A673 (cell line): ENCODE data around the gene KISS1. TPM values are rescaled to one million over a fixed set of nuclear protein-coding genes. Genes with fewer than 3 reads are reported as not detected.

Source experiments
- BruUV-seq: library from RNA; stranded (reverse); fragments of 400-500 nt; replicated peaks from 2 replicates; lab custom pipeline; 2021; lab: Mats Ljungman, UMichigan
- CTCF ChIA-PET: fragments of 300-600 bp; sonication (Branson Sonifier 250); formaldehyde crosslinking; loops from one replicate; lab custom pipeline; 2022; ENCODE audit warnings: antibody characterized with exemption; lab: Charles Lee
- POLR2A ChIA-PET: fragments of 300-600 bp; sonication (Branson Sonifier 250); formaldehyde crosslinking; loops from one replicate; lab custom pipeline; 2022; ENCODE audit warnings: antibody characterized with exemption; ENCODE audit not compliant: low non-redundant PET; lab: Charles Lee
- DNase-seq: peaks from one replicate; pipeline ENCODE4 v3.0.0-alpha.2; 2015; ENCODE audit warnings: low spot score
- H3K27ac ChIP-seq: fragments of 200-600 bp; sonication (generic); 2 replicates; pipeline ENCODE4 v1.5.1; 2016; ENCODE audit warnings: mixed run types, low read depth, mild to moderate bottlenecking, mixed read lengths, antibody characterized with exemption, low read length; ENCODE audit not compliant: poor library complexity, severe bottlenecking
- H3K27me3 ChIP-seq: fragments of 200-600 bp; sonication (generic); replicated peaks from 2 replicates; pipeline ENCODE4 v1.6.1; 2017; ENCODE audit warnings: mixed run types, low read depth, mild to moderate bottlenecking, mixed read lengths, antibody characterized with exemption, low read length; ENCODE audit not compliant: insufficient read depth, poor library complexity
- H3K36me3 ChIP-seq: fragments of 200-600 bp; sonication (generic); 2 replicates; pipeline ENCODE4 v1.6.1; 2016; ENCODE audit warnings: mixed run types, mild to moderate bottlenecking, mixed read lengths, antibody characterized with exemption, low read length; ENCODE audit not compliant: insufficient read depth, poor library complexity, severe bottlenecking
- H3K4me1 ChIP-seq: fragments of 200-600 bp; sonication (generic); 2 replicates; pipeline ENCODE4 v1.6.1; 2017; ENCODE audit warnings: mixed run types, mild to moderate bottlenecking, mixed read lengths, antibody characterized with exemption, low read length; ENCODE audit not compliant: insufficient read depth, poor library complexity, severe bottlenecking
- H3K4me3 ChIP-seq: fragments of 200-600 bp; sonication (generic); 2 replicates; pipeline ENCODE4 v1.5.1; 2016; ENCODE audit warnings: low read depth, mixed run types, mild to moderate bottlenecking, mixed read lengths, low read length; ENCODE audit not compliant: poor library complexity, severe bottlenecking
- H3K9me3 ChIP-seq: fragments of 200-600 bp; sonication (generic); 2 replicates; pipeline ENCODE4 v1.6.1; 2016; ENCODE audit warnings: mixed run types, low read depth, mild to moderate bottlenecking, mixed read lengths, antibody characterized with exemption, low read length; ENCODE audit not compliant: poor library complexity, severe bottlenecking
- EZH2 ChIP-seq: fragments of 200-600 bp; sonication (generic); IDR thresholded peaks from 2 replicates; pipeline ENCODE4 v1.6.1; 2017; ENCODE audit warnings: borderline replicate concordance, low read depth, mild to moderate bottlenecking, mixed read lengths, antibody characterized with exemption, low read length; ENCODE audit not compliant: poor library complexity, severe bottlenecking
- intact Hi-C: fragments of 100-400 bp; cut with micrococcal nuclease; formaldehyde crosslinking; loops from one replicate; pipeline ENCODE4 v1.10.0; 2022; ENCODE audit not compliant: unreplicated experiment
- total RNA-seq: library from RNA; stranded (reverse); gene quantifications from 2 replicates; pipeline ENCODE4 v1.2.3, GENCODE V29; 2021
- TF ChIP-seq, protein P1 (sequence below): fragments of 300-800, 200-600 bp; sonication (generic); conservative IDR thresholded peaks from 2 replicates; pipeline ENCODE4 v1.5.1; 2017; ENCODE audit warnings: low read depth, mild to moderate bottlenecking, antibody characterized with exemption, low read length, moderate library complexity, mixed read lengths

The KISS1 gene
- total RNA-seq, 1 experiment from 2014 or later, result not detected

DNA sequence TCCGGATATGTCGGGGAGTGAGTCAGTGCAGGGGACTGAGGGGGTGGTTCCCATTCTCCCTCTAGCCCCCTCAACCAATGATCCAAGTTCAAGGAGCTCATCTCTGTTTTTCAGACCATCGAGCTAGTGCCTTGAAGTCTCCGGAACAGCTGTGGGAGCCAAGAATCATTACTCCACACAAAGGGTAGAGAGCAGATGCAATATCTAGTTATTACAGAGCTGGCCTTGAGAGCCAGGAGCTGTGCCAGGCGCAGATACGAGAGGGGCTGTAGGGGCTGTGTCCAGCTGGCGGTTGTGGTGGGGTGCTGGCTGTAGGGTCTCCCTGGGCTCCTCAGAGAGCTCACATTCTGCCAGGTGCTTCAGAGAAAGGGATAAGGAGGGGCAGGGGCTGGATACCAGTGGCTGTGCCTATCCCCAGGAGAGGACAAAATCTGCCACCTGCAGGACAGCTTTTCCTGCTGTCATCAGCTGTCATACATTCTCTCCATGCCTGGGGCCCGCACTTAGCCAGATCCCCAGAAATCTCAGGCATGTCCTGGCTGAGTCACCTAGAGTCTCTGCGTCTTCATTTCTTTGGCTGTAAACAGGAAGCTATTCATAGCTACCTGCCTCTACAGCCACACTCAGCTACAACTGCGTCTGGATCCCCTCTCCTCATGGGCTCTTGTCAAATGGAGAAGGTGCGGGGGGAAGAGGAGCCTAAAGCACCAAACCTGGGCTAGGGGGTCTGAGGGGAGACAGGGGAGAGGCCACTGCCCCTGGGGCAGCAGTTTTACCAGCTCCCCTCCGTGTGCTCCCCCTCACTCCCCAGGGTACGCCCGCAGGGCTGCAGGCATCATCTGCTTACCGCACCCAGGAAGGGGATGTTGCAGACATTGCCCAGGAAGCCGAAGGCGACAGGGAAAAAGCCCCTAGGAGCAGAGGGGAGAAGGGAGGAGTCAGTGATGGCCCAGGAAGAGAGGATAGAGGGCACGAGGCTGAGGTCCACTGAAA, 2.4 kb upstream of the KISS1 start:
- no TSS peak for BruUV-seq

GRCh38 chr1:204197068-204197467, 777 bp upstream of the KISS1 start:
- no peaks in the 10 kb centered on the region for H3K36me3 ChIP-seq
- no TSS peak for BruUV-seq
- H3K4me1 ChIP-seq, result no peaks in the 10 kb centered on the region
- no peak overlapping the region for H3K27ac ChIP-seq
- ChIA-PET POLR2A (no interaction called here), CTCF (no interaction called here)
- TF ChIP-seq, protein P1, sequence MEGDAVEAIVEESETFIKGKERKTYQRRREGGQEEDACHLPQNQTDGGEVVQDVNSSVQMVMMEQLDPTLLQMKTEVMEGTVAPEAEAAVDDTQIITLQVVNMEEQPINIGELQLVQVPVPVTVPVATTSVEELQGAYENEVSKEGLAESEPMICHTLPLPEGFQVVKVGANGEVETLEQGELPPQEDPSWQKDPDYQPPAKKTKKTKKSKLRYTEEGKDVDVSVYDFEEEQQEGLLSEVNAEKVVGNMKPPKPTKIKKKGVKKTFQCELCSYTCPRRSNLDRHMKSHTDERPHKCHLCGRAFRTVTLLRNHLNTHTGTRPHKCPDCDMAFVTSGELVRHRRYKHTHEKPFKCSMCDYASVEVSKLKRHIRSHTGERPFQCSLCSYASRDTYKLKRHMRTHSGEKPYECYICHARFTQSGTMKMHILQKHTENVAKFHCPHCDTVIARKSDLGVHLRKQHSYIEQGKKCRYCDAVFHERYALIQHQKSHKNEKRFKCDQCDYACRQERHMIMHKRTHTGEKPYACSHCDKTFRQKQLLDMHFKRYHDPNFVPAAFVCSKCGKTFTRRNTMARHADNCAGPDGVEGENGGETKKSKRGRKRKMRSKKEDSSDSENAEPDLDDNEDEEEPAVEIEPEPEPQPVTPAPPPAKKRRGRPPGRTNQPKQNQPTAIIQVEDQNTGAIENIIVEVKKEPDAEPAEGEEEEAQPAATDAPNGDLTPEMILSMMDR, result no peak
- TF ChIP-seq EZH2, result no peak
- intact Hi-C loops, result no loop called here
- no peak for DNase-seq
- H3K9me3 ChIP-seq, result no peaks in the 10 kb centered on the region
- no peak overlapping the region for H3K4me3 ChIP-seq
- no peaks in the 10 kb centered on the region for H3K27me3 ChIP-seq

More for the DNA sequence above, 2.4 kb upstream of the KISS1 start:
- Histone ChIP-seq H3K4me1 (no peaks in the 10 kb centered on the region), H3K9me3 (no peaks in the 10 kb centered on the region), H3K27me3 (no peaks in the 10 kb centered on the region), H3K27ac (no peak overlapping the region), H3K36me3 (no peaks in the 10 kb centered on the region), H3K4me3 (no peak overlapping the region)
- ChIA-PET POLR2A (no interaction called here), CTCF (interaction anchor here (0.7 kb wide), 1 partner anchor 158 kb away, joined by 5 read pairs; no protein-coding TSS in a partner anchor)
- TF ChIP-seq, protein P1, result 0 out of 2 replicates have a peak, but pooled peaks have one; percentile 17
- TF ChIP-seq EZH2, result no peak
- intact Hi-C loops, result no loop called here
- no peak for DNase-seq

GRCh38 chr1:204194771-204195170, 1.5 kb downstream of the KISS1 start:
- TF ChIP-seq, protein P1, result no peak
- no peak for TF ChIP-seq EZH2
- CTCF ChIA-PET, result no interaction called here
- POLR2A ChIA-PET, result no interaction called here

More at GRCh38 chr1:204194771-204195170, 1.5 kb downstream of the KISS1 start:
- BruUV-seq, result no TSS peak
- Histone ChIP-seq H3K27me3 (no peaks in the 10 kb centered on the region), H3K4me3 (no peak overlapping the region), H3K4me1 (peaks cover 14% of the 10 kb centered on the region), H3K36me3 (no peaks in the 10 kb centered on the region), H3K27ac (no peak overlapping the region), H3K9me3 (no peaks in the 10 kb centered on the region)
- intact Hi-C loops, result no loop called here
- DNase-seq, result no peak
